ENCODE measurements around the gene COL1A1.
A peak's percentile ranks its signal among the peaks of the same experiment; 100 is the strongest.

COL1A1 gene

GRCh38 chr17:50217591-50217990 lies 16.2 kb upstream of the COL1A1 start:
- no peak overlapping the region for H3K27ac ChIP-seq
- ChIA-PET POLR2A (ENCODE audit: low non-redundant PET) (no interaction called here), CTCF (interaction anchor here (0.6 to 1.0 kb wide), 3 partner anchors 17 to 40 kb away, joined by 3 to 4 read pairs (median 3); no protein-coding TSS in a partner anchor)
- DNase-seq (ENCODE audit: low spot score): no peak
- no peak for TF ChIP-seq CTCF (conservative IDR thresholded peaks at IDR 0.05; ENCODE audit: low read depth)

GRCh38 chr17:50214976-50215760 lies 13.7 kb upstream of the COL1A1 start:
- no peak for DNase-seq (ENCODE audit: low spot score)
- ChIA-PET POLR2A (ENCODE audit: low non-redundant PET) (interaction anchor here (0.6 kb wide), 1 partner anchor 250 kb away, joined by 3 read pairs; no protein-coding TSS in a partner anchor), CTCF (interaction anchor here (2.1 kb wide), 1 partner anchor 15 kb away, joined by 6 read pairs; no protein-coding TSS in a partner anchor)
- no peak overlapping the region for H3K27ac ChIP-seq
- no peak for TF ChIP-seq CTCF (conservative IDR thresholded peaks at IDR 0.05; ENCODE audit: low read depth)

GRCh38 chr17:50213026-50214022 lies 11.9 kb upstream of the COL1A1 start:
- TF ChIP-seq CTCF (conservative IDR thresholded peaks at IDR 0.05; ENCODE audit: low read depth): no peak
- no peak overlapping the region for H3K27ac ChIP-seq
- ChIA-PET CTCF (interaction anchor here (0.6 to 2.1 kb wide), 8 partner anchors 13 to 76 kb away, joined by 3 to 6 read pairs (median 4); no protein-coding TSS in a partner anchor), POLR2A (ENCODE audit: low non-redundant PET) (no interaction called here)
- no peak for DNase-seq (ENCODE audit: low spot score)

- TF ChIP-seq CTCF (conservative IDR thresholded peaks at IDR 0.05; ENCODE audit: low read depth): no peak
- H3K27ac ChIP-seq: peak overlapping the region; percentile 7; the same call in 1 of the 2 replicates
- ChIA-PET CTCF (interaction anchor here (0.6 to 1.3 kb wide), 5 partner anchors 14 to 77 kb away, joined by 3 to 6 read pairs (median 3); no protein-coding TSS in a partner anchor), POLR2A (ENCODE audit: low non-redundant PET) (no interaction called here)
- DNase-seq (ENCODE audit: low spot score): no peak
Observed at GRCh38 chr17:50212121-50212843, 10.9 kb upstream of the COL1A1 start.

DNA sequence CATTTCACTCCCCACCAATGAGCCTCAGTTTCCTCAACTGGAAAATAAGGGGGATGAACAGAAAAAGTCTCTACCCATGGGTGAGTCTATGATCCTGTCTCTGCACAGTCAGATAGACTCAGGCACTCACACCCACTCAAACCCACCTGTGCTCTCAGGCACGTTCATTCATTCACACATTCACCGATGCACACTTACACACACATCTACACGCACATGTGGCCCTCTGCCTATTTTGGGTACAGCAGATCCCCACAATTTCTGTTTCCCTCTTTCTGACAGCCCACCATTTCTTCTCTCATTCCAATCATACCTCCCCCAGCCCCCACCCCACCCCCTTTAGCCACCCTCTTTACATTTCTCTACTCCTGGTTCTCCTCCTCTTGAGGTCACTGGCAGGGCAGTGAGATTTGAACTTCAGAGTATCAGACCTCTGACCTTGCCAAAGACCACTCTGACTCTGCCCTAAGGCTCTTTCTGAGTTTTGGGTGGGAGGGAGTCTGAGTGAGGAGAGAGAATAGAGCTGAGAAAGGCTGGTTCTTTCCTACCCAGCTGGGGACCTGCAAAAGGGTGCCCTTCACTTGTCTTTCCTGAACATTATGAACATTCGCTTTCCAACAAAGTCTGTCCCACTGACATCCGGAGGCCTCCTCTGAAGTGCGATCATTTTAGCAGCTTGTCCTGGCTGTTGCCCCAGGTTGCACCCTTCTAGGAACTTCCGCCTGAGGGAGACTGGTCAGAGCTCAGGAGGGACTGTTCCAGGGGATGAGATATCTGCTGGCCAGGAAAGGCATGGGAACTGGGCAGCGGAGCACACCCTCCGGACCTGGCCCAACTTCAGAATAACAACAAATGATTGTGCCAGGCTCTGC lies 10.1 kb upstream of the COL1A1 start:
- H3K27ac ChIP-seq: peak overlapping the region; percentile 67
- POLR2A ChIA-PET (ENCODE audit: low non-redundant PET): interaction anchor here (0.6 kb wide), 1 partner anchor 35 kb away, joined by 5 read pairs; no protein-coding TSS in a partner anchor
- TF ChIP-seq CTCF (conservative IDR thresholded peaks at IDR 0.05; ENCODE audit: low read depth): no peak
- CTCF ChIA-PET: interaction anchor here (0.6 to 1.3 kb wide), 3 partner anchors 46 to 77 kb away, joined by 3 to 4 read pairs (median 3); partner anchors contain the start of gene SGCA
- no peak for DNase-seq (ENCODE audit: low spot score)

All from RWPE1 (cell line).